RPMI7951 (cell line): ENCODE data around the gene LRRC46. TPM values are rescaled to one million over a fixed set of nuclear protein-coding genes. Genes with fewer than 3 reads are reported as not detected.

ENCODE experiments used
- DNase-seq: peaks from one replicate; pipeline ENCODE4 v3.0.0-alpha.2; 2012; ENCODE audit warnings: low read depth
- total RNA-seq: library from RNA; depleted of rRNA; stranded (reverse); fragments of >200 nt; shearing (Covaris generic); gene quantifications from 2 replicates; pipeline ENCODE4 v1.2.3, GENCODE V29; 2014

Gene LRRC46
- total RNA-seq, 1 experiment from 2014 or later, result not detected

- DNase-seq, result peak; percentile 52
These were observed 19.5 kb downstream of the LRRC46 start, which contains the start of gene SP6 for GRCh38 chr17:47850692-47851573. Gene SP6 (minus strand): TSS chr17:47851163. CDS start chr17:47848429, 2,734 bp downstream.

- no peak for DNase-seq
These were observed 20.3 kb downstream of the LRRC46 start for GRCh38 chr17:47851764-47852112.

- DNase-seq, result no peak
These were observed 20.9 kb downstream of the LRRC46 start for GRCh38 chr17:47852113-47852949.

GRCh38 chr17:47853616-47854015 lies 22.1 kb downstream of the LRRC46 start:
- DNase-seq, result no peak

GRCh38 chr17:47855737-47856136 lies 24.3 kb downstream of the LRRC46 start:
- DNase-seq, result no peak

GRCh38 chr17:47856830-47857229 lies 25.4 kb downstream of the LRRC46 start:
- DNase-seq, result no peak

GRCh38 chr17:47857551-47858455 lies 26.3 kb downstream of the LRRC46 start:
- no peak for DNase-seq

- DNase-seq, result no peak
These were observed 28.9 kb downstream of the LRRC46 start for GRCh38 chr17:47860386-47860785.

- DNase-seq, result peak; percentile 81
These were observed 31.4 kb downstream of the LRRC46 start for GRCh38 chr17:47862621-47863440.

- DNase-seq, result peak; percentile 80
These were observed 33.3 kb downstream of the LRRC46 start for GRCh38 chr17:47864791-47865216.

GRCh38 chr17:47866941-47867340 lies 35.5 kb downstream of the LRRC46 start:
- DNase-seq, result no peak

- DNase-seq, result no peak
These were observed 36.5 kb downstream of the LRRC46 start for GRCh38 chr17:47867813-47868533.

GRCh38 chr17:47869114-47869513 lies 37.6 kb downstream of the LRRC46 start:
- peak; percentile 24 for DNase-seq

- DNase-seq, result no peak
These were observed 38.6 kb downstream of the LRRC46 start for GRCh38 chr17:47870056-47870455.

GRCh38 chr17:47871048-47871447 lies 39.6 kb downstream of the LRRC46 start:
- no peak for DNase-seq

GRCh38 chr17:47872019-47872650 lies 40.7 kb downstream of the LRRC46 start:
- no peak for DNase-seq

- no peak for DNase-seq
These were observed 41.2 kb downstream of the LRRC46 start for GRCh38 chr17:47872651-47873161.

- DNase-seq, result no peak
These were observed 42.0 kb downstream of the LRRC46 start for GRCh38 chr17:47873200-47874090.
